Colonic mucosa (tissue), 4 donors: ENCODE results near the gene MT4. TPM values are rescaled to one million over a fixed set of nuclear protein-coding genes. Genes with fewer than 3 reads are reported as not detected.
A peak's percentile ranks its signal among the peaks of the same experiment; 100 is the strongest.

Source experiments
- DNase-seq: peaks from one replicate; pipeline ENCODE4 v3.0.0-alpha.2; 2020
- H3K27ac ChIP-seq: fragments of 200-600 bp; one replicate; pipeline ENCODE4 v1.8.0; 2021
- H3K27me3 ChIP-seq: fragments of 200-600 bp; one replicate; pipeline ENCODE4 v1.8.0; 2021
- H3K36me3 ChIP-seq: fragments of 200-600 bp; one replicate; pipeline ENCODE4 v1.8.0; 2021
- H3K4me1 ChIP-seq: fragments of 200-600 bp; one replicate; pipeline ENCODE4 v1.8.0; 2021; ENCODE audit warnings: mild to moderate bottlenecking
- H3K4me3 ChIP-seq: fragments of 200-600 bp; one replicate; pipeline ENCODE4 v1.8.0; 2021
- H3K9ac ChIP-seq, 2 donors: one replicate each; pipeline ENCODE4 v1.7.0; 2013; ENCODE audit warnings: control low read depth in 2 of 2, low read depth in 2 of 2, low read length in 2 of 2
- H3K9me3 ChIP-seq: fragments of 200-600 bp; one replicate; pipeline ENCODE4 v1.8.0; 2021
- intact Hi-C: fragments of 100-400 bp; cut with DNase I; formaldehyde crosslinking; loops from one replicate; pipeline ENCODE4 v1.14.1; 2022
- total RNA-seq, 2 donors: library from RNA; stranded (reverse); fragmentation: NEBNext Ultra II Directional in 1 of 2; extraction: Animal tissue kit (Norgen Biotek cat#: 25700) in 1 of 2; gene quantifications; one replicate each; pipeline ENCODE4 v1.2.1, GENCODE V29; 2021
- TF ChIP-seq, protein P1 (sequence below): fragments of 200-600 bp; IDR thresholded peaks from one replicate; pipeline ENCODE4 v1.8.0; 2022; ENCODE audit warnings: antibody characterized with exemption, mild to moderate bottlenecking
- donor health status: healthy.
- donor health status: DM: no; HTN: no; CAD: no.
- donor health status: DM: no; HTN: no; CAD: no.

MT4 gene
- total RNA-seq, 2 donors from 2014 or later = not detected

DNA sequence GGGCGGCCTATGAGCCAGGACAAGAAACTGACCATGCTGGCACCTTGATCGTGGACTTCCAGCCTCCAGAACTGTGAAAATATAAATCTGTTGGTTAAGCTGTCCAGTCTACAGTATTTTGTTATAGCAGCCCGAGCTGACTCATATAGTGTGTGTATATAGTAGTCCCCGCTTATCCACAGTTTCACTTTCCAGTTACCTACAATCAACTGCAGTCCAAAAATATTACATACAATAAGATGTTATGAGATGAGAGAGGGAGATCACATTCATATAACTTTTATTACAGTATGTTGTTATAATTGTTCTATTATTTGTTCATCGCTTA is 29.4 kb downstream of the MT4 start:
- H3K27me3 ChIP-seq = peaks cover 12% of the 10 kb centered on the region
- intact Hi-C loops = no loop called here
- H3K27ac ChIP-seq = no peak overlapping the region
- DNase-seq = no peak
- H3K9me3 ChIP-seq = no peaks in the 10 kb centered on the region
- no peak overlapping the region for H3K9ac ChIP-seq
- no peaks in the 10 kb centered on the region for H3K36me3 ChIP-seq
- TF ChIP-seq, protein P1, sequence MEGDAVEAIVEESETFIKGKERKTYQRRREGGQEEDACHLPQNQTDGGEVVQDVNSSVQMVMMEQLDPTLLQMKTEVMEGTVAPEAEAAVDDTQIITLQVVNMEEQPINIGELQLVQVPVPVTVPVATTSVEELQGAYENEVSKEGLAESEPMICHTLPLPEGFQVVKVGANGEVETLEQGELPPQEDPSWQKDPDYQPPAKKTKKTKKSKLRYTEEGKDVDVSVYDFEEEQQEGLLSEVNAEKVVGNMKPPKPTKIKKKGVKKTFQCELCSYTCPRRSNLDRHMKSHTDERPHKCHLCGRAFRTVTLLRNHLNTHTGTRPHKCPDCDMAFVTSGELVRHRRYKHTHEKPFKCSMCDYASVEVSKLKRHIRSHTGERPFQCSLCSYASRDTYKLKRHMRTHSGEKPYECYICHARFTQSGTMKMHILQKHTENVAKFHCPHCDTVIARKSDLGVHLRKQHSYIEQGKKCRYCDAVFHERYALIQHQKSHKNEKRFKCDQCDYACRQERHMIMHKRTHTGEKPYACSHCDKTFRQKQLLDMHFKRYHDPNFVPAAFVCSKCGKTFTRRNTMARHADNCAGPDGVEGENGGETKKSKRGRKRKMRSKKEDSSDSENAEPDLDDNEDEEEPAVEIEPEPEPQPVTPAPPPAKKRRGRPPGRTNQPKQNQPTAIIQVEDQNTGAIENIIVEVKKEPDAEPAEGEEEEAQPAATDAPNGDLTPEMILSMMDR = no peak
- no peak overlapping the region for H3K4me3 ChIP-seq
- H3K4me1 ChIP-seq = peaks cover 6% of the 10 kb centered on the region

DNA sequence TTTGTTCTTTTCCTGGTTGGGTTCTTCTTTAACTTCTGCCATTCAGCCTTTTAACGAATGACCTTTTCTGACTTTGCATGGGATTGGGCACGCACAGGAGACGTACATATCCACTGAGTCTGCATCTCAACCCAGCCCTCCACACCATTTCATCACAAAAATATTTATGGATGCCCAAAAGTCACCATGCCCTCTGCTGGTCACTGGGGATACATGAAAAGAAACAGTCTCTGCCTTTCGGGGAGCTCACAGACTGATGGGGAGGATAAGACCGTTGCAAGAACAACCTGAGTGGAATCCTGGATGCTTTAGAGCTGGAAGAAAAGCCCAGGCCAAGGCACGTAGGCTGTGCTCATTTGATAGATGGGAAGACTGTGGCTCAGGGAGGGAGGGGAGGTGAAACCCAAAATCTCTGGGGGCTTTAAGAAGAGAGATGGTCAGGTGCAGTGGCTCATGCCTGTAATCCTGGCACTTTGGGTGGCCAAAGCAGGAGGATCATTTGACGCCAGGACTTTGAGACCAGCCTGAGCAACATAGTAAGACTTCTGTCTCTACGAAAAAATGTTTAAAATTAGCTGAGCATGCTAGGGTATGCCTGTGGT is 35.6 kb downstream of the MT4 start:
- TF ChIP-seq, protein P1 = peak; percentile 40
- no peaks in the 10 kb centered on the region for H3K36me3 ChIP-seq
- no peak overlapping the region for H3K27ac ChIP-seq
- no peaks in the 10 kb centered on the region for H3K27me3 ChIP-seq
- no peaks in the 10 kb centered on the region for H3K9me3 ChIP-seq
- no peak overlapping the region for H3K4me3 ChIP-seq
- intact Hi-C loops = loop anchor here (5.0 to 10.0 kb wide), 2 partner anchors 86 to 102 kb away; no protein-coding TSS in a partner anchor
- no peak for DNase-seq
- H3K4me1 ChIP-seq = no peaks in the 10 kb centered on the region
- no peak overlapping the region for H3K9ac ChIP-seq

DNA sequence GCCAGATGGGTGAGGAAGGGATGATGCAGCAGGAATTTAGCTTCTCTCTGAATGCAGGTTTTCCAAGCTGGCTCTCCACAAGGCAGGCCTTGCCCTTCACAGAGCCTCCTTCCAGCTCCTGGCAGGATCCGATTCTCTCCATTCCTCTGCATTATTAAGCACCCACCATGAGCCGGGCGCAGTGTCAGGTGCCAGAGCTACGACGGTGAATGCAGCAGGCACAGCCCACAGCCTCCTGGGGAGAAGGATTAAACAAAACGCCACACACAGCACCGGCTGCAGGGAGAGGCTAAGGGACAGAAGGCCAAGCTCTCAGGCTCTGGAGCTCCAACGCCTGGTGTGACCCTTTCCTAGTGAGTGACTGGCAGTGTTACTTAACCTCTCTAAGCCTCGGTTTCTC is 36.5 kb downstream of the MT4 start:
- Histone ChIP-seq H3K36me3 (no peaks in the 10 kb centered on the region), H3K9me3 (no peaks in the 10 kb centered on the region), H3K27ac (no peak overlapping the region), H3K9ac (no peak overlapping the region), H3K27me3 (no peaks in the 10 kb centered on the region), H3K4me3 (no peak overlapping the region), H3K4me1 (no peaks in the 10 kb centered on the region)
- intact Hi-C loops = loop anchor here (5.0 to 10.0 kb wide), 2 partner anchors 87 to 101 kb away; no protein-coding TSS in a partner anchor
- TF ChIP-seq, protein P1 = no peak
- no peak for DNase-seq

DNA sequence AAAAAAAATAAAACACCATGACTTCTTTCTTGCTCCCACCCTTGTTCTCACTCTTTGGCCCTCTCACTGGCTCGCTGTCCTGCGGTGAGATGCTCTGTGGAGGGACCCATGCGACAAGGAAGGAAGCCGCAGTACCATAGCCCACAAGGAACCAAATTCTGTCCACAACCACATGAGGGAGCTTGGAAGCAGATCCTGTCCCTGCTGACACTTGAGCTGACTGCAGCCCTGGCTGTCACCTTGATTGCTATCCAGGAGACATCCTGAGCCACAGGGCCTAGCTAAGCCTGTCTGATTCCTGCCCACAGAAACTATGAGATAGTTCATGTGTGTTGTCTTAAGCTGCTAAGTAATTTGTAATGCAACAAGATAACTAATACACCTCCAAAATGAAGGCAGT is 38.7 kb downstream of the MT4 start:
- Histone ChIP-seq H3K9me3 (no peaks in the 10 kb centered on the region), H3K4me3 (no peak overlapping the region), H3K9ac (no peak overlapping the region), H3K27ac (no peak overlapping the region), H3K27me3 (no peaks in the 10 kb centered on the region), H3K4me1 (no peaks in the 10 kb centered on the region), H3K36me3 (no peaks in the 10 kb centered on the region)
- peak; percentile 53 for DNase-seq
- intact Hi-C loops = loop anchor here (5.0 to 10.0 kb wide), 2 partner anchors 89 to 99 kb away; no protein-coding TSS in a partner anchor
- TF ChIP-seq, protein P1 = no peak

DNA sequence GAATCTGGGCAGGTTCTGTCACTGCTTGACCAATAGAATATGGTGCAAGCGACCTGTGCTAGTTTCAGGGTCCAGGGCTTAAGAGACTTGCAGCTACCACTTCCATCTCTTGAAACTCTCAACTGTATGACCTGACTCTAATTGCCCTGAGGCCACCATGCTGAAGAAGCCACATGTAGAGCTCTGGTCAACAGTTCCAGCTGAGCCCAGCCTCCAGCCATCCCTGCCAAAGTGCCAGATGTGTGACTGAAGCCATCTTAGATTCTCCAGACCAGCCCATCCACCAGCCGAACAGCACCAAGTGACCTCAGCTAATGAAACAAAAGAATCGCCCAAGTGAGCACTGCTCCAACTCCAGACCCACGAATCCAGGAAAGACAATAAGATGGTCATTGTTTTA is 40.1 kb downstream of the MT4 start:
- peaks cover 2% of the 10 kb centered on the region for H3K4me1 ChIP-seq
- no peaks in the 10 kb centered on the region for H3K27me3 ChIP-seq
- H3K27ac ChIP-seq = no peak overlapping the region
- no peak overlapping the region for H3K4me3 ChIP-seq
- H3K9me3 ChIP-seq = no peaks in the 10 kb centered on the region
- intact Hi-C loops = loop anchor here (5.0 to 10.0 kb wide), 2 partner anchors 90 to 97 kb away; no protein-coding TSS in a partner anchor
- H3K9ac ChIP-seq = no peak overlapping the region
- DNase-seq = no peak
- TF ChIP-seq, protein P1 = no peak
- H3K36me3 ChIP-seq = no peaks in the 10 kb centered on the region
